NCI-H2227 treated with DMSO at 0.1 percent for 48 hours (cell line): Measurements from ENCODE around the gene MICAL3.
"Not testable (repeated sequence)": the region's sequence is repeated elsewhere in the genome, so short reads cannot be mapped to it uniquely, and the experiment has no call there.

ENCODE experiments used
- DNase-seq: peaks from one replicate; lab custom pipeline; 2025; lab: John Stamatoyannopoulos, UW

MICAL3 gene

GRCh38 chr22:18059094-18059417, 34.7 kb upstream of the MICAL3 start:
- no peak for DNase-seq

GRCh38 chr22:18058371-18059093, 34.2 kb upstream of the MICAL3 start:
- DNase-seq = no peak

- no peak for DNase-seq
These were observed 33.3 kb upstream of the MICAL3 start for GRCh38 chr22:18057568-18058209.

GRCh38 chr22:18056807-18057474, 32.6 kb upstream of the MICAL3 start:
- no peak for DNase-seq

- peak; percentile 62 for DNase-seq
These were observed 31.9 kb upstream of the MICAL3 start for GRCh38 chr22:18056161-18056666.

GRCh38 chr22:18055619-18056160, 31.3 kb upstream of the MICAL3 start:
- DNase-seq = no peak

- DNase-seq = not testable (repeated sequence)
These were observed 29.0 kb upstream of the MICAL3 start for GRCh38 chr22:18053216-18053946.

- DNase-seq = not testable (repeated sequence)
These were observed 26.8 kb upstream of the MICAL3 start for GRCh38 chr22:18051113-18051512.

GRCh38 chr22:18050065-18050464, 25.7 kb upstream of the MICAL3 start:
- no peak for DNase-seq

- DNase-seq = peak; percentile 50
These were observed 24.1 kb upstream of the MICAL3 start for GRCh38 chr22:18048441-18048898.

- DNase-seq = no peak
These were observed 23.7 kb upstream of the MICAL3 start for GRCh38 chr22:18048041-18048440.

- no peak for DNase-seq
These were observed 21.4 kb upstream of the MICAL3 start for GRCh38 chr22:18045794-18046193.

- DNase-seq = no peak
These were observed 20.3 kb upstream of the MICAL3 start for GRCh38 chr22:18044548-18045271.

GRCh38 chr22:18042685-18043084, 18.3 kb upstream of the MICAL3 start:
- DNase-seq = no peak

GRCh38 chr22:18040898-18041297, 16.5 kb upstream of the MICAL3 start:
- not testable (repeated sequence) for DNase-seq

GRCh38 chr22:18035751-18036150, 11.4 kb upstream of the MICAL3 start:
- no peak for DNase-seq

GRCh38 chr22:18034076-18034475, 9.7 kb upstream of the MICAL3 start:
- DNase-seq = no peak

- DNase-seq = no peak
These were observed 9.0 kb upstream of the MICAL3 start for GRCh38 chr22:18033204-18033998.

- no peak for DNase-seq
These were observed 8.2 kb upstream of the MICAL3 start for GRCh38 chr22:18032455-18033101.
